Measurements from ENCODE around the gene S100A13. TPM values are rescaled to one million over a fixed set of nuclear protein-coding genes. Genes with fewer than 3 reads are reported as not detected.

Gene S100A13
- total RNA-seq, 4 donors from 2014 or later = 219 to 545 (median 343) TPM

DNA sequence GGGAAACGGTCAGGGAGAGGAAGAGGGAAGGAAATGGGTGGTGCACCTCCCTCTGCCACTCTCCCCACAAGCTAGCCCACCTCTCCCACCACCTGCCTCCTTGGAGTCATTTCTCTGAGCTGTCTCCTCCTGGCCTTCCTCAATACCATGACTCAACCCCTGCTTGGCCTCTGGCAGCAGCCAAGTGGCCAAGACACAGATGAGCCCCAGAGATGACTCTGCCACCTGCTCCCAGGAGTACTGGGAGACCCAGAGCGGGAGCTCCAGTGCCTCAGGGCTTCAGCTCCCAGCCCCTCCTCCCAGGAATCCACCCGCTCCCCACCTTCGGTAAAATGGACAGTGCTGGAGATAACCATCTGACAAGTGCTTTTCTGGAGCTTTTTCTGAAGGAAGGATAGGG lies 17.0 kb downstream of the S100A13 start:
- intact Hi-C loops (cut with DNase I) = loop anchor here (5.0 kb wide), 1 partner anchor 33 kb away; no protein-coding TSS in a partner anchor

DNA sequence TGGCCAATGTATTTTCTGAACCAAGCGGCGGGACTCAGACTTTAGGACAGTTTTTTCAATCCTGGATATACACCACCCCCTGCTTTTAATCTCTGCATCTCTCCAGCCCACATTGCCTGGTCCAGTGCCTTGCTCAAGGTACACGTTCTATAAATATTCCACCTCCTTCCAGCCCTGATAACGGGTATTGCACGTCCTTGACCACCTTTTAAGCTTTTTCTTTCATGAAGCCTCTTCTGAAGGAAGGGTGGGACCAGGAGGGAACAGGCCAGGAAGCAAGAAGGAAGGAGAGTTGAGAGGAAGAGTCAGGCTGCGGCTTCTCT lies 17.8 kb downstream of the S100A13 start:
- Histone ChIP-seq H3K27ac (peak overlapping the region; percentile 48 to 78 (median 73)), H3K4me3 (replicated peaks in 1 of 3) (no peak overlapping the region), H3K9me3 (no peaks in the 10 kb centered on the region), H3K27me3 (no peaks in the 10 kb centered on the region), H3K36me3 (peaks cover 14% of the 10 kb centered on the region in 2 donors), H3K4me1 (peaks cover 46 to 58% of the 10 kb centered on the region in 2 donors)
- WGBS, 2 donors = 77 to 79% methylated on average over 6 of the region's 6 CpGs
- intact Hi-C loops (cut with DNase I) = no loop called here
- DNase-seq = no peak
- TF ChIP-seq, protein P1, sequence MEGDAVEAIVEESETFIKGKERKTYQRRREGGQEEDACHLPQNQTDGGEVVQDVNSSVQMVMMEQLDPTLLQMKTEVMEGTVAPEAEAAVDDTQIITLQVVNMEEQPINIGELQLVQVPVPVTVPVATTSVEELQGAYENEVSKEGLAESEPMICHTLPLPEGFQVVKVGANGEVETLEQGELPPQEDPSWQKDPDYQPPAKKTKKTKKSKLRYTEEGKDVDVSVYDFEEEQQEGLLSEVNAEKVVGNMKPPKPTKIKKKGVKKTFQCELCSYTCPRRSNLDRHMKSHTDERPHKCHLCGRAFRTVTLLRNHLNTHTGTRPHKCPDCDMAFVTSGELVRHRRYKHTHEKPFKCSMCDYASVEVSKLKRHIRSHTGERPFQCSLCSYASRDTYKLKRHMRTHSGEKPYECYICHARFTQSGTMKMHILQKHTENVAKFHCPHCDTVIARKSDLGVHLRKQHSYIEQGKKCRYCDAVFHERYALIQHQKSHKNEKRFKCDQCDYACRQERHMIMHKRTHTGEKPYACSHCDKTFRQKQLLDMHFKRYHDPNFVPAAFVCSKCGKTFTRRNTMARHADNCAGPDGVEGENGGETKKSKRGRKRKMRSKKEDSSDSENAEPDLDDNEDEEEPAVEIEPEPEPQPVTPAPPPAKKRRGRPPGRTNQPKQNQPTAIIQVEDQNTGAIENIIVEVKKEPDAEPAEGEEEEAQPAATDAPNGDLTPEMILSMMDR (IDR thresholded peaks at IDR 0.05) = no peak
- no peak for TF ChIP-seq POLR2A (IDR thresholded peaks at IDR 0.05)

More for the DNA sequence above, 17.0 kb downstream of the S100A13 start:
- Histone ChIP-seq H3K4me3 (replicated peaks in 1 of 3) (no peak overlapping the region), H3K27ac (peak overlapping the region in 2 of 3 donors; percentile 73 to 78), H3K4me1 (peaks cover 53 to 66% of the 10 kb centered on the region in 2 donors), H3K27me3 (no peaks in the 10 kb centered on the region), H3K9me3 (no peaks in the 10 kb centered on the region), H3K36me3 (peaks cover 14% of the 10 kb centered on the region in 2 donors)
- TF ChIP-seq, protein P1 (IDR thresholded peaks at IDR 0.05) = no peak
- no peak for TF ChIP-seq POLR2A (IDR thresholded peaks at IDR 0.05)
- 45 to 54% methylated on average over 3 to 4 of the region's 4 CpGs for WGBS, 2 donors
- no peak for DNase-seq

DNA sequence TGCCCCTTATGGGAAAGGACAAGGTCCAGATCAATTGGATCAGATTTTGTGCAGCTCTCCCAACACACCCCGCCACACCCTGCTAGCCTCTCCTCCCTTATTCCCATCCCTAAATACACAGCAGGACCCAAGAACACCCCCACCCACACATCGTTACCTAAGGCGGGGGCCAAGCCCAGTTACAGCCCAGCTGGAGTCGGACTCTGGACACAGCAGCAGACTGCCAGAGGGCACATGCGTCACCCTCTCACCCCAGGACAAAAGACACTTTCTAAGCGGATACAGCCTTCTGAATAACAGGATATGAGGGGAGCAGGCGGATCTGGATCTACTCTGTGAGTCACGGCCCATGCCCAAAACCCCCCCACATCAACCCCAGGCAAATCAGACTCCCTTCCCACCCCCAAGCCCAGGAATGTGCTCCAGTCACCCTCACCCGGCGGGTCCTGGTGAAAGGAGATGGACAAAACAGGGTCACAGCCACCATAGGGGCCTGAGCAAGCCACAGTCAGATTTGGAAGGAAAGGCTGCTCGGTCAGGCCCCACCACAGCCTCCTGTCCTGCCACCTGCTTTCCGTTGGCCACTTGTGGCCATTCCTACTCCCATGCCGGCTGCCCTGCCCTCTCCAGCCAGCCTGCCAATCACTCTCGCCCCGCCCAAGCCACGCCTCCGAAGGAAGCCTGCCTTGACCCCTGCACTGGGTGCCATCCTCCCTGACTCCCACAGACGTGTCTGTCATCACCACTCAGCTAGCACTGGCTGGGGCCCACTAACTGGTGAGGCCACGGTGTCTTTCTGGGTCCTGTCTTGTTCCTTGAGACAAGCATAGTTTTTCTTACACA lies 18.3 kb downstream of the S100A13 start:
- DNase-seq = peak; percentile 53 to 54
- TF ChIP-seq POLR2A (IDR thresholded peaks at IDR 0.05) = peak in 1 of 2 donors; percentile 38
- TF ChIP-seq, protein P1 (IDR thresholded peaks at IDR 0.05) = no peak
- Histone ChIP-seq H3K4me3 (replicated peaks in 1 of 3) (peak overlapping the region in 1 of 3 donors; percentile 19), H3K9me3 (no peaks in the 10 kb centered on the region), H3K36me3 (peaks cover 14% of the 10 kb centered on the region in 2 donors), H3K27me3 (no peaks in the 10 kb centered on the region), H3K27ac (peak overlapping the region; percentile 48 to 78 (median 73)), H3K4me1 (peaks cover 43 to 52% of the 10 kb centered on the region in 2 donors)
- WGBS, 2 donors = 61 to 69% methylated on average over 16 to 19 of the region's 19 CpGs
- intact Hi-C loops (cut with DNase I) = no loop called here

DNA sequence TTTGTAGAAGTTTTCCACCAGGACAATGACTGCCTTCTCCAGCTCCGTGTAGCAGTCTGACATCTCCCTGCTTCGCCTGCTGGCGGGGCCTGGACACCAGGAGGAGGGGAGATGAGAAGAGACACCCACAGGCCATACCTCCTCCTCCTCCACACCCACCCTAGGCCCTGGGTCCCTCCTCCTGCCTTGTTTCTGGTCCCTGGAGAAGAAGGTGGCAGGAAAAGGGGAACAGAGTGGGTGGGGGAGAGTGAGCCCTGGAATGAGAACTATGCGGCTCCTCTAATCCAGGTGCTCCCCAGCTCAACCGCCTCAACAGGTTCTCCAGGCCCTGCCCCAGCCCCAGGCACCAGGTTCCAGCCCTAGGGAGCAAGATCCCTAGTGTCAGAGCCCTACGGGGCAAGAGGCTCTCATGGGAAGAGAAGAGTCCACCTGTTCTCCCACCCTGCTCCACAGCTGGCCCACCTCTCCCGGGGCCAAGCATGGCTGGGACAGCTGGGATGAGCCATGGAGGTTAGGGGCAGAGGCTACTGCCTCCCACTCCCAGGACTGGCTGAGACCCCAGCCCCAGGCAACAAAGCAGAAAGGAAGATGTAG lies 19.1 kb downstream of the S100A13 start:
- Histone ChIP-seq H3K4me1 (peaks cover 39 to 44% of the 10 kb centered on the region in 2 donors), H3K4me3 (replicated peaks in 1 of 3) (peak overlapping the region in 1 of 3 donors; percentile 19), H3K36me3 (peaks cover 14% of the 10 kb centered on the region in 2 donors), H3K27me3 (no peaks in the 10 kb centered on the region), H3K27ac (peak overlapping the region; percentile 46 to 78 (median 73)), H3K9me3 (no peaks in the 10 kb centered on the region)
- WGBS, 2 donors = 69 to 88% methylated on average over 6 to 7 of the region's 7 CpGs
- TF ChIP-seq, protein P1 (IDR thresholded peaks at IDR 0.05) = no peak
- TF ChIP-seq POLR2A (IDR thresholded peaks at IDR 0.05) = no peak
- no peak for DNase-seq
- intact Hi-C loops (cut with DNase I) = no loop called here

DNA sequence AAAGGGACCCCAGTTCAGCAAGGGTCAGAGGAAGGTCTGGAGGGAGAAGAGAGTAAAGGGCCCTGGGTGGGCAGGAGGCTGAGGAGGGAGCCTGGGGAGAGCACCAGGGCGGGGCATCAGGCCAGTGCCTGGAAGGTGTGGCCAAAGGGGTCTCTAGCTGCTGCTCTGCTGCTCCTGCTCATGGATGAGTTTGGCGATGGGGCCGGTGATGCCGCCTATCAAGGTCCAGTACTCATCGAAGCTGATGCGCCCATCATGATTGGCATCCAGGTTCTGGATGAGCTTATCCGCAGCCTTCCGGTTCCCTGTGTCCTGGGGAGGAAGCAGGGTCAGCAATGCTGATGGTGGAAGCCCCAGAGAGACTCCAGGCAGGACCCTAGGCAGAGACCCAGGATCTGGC lies 19.9 kb downstream of the S100A13 start:
- TF ChIP-seq POLR2A (IDR thresholded peaks at IDR 0.05) = no peak
- TF ChIP-seq, protein P1 (IDR thresholded peaks at IDR 0.05) = no peak
- no peaks in the 10 kb centered on the region for H3K9me3 ChIP-seq
- no peak overlapping the region for H3K4me3 ChIP-seq (replicated peaks in 1 of 3)
- H3K36me3 ChIP-seq = peaks cover 14% of the 10 kb centered on the region in 2 donors
- no peaks in the 10 kb centered on the region for H3K27me3 ChIP-seq
- 88 to 92% methylated on average over 8 of the region's 8 CpGs for WGBS, 2 donors
- DNase-seq = no peak
- intact Hi-C loops (cut with DNase I) = no loop called here
- no peak overlapping the region for H3K27ac ChIP-seq
- peaks cover 37 to 42% of the 10 kb centered on the region in 2 donors for H3K4me1 ChIP-seq

Data from thyroid gland (tissue), 4 donors.